GM21528 (cell line): ENCODE measurements around the gene FIGNL1.
A peak's percentile ranks its signal among the peaks of the same experiment; 100 is the strongest.
"Not testable (repeated sequence)": the region's sequence is repeated elsewhere in the genome, so short reads cannot be mapped to it uniquely, and the experiment has no call there.

Experiments used
- ATAC-seq: cut with Tn5 transposase; IDR thresholded peaks from one replicate; pipeline ENCODE4 v1.9.1; 2021; ENCODE audit warnings: mild to moderate bottlenecking, moderate library complexity; ENCODE audit not compliant: unreplicated experiment, low FRiP score

The FIGNL1 gene

GRCh38 chr7:50473531-50473930 lies 23.4 kb upstream of the FIGNL1 start:
- no peak for ATAC-seq

GRCh38 chr7:50472427-50472826 lies 22.3 kb upstream of the FIGNL1 start:
- ATAC-seq = no peak

GRCh38 chr7:50471970-50472369 lies 21.8 kb upstream of the FIGNL1 start:
- no peak for ATAC-seq

- no peak for ATAC-seq
These were observed 20.4 kb upstream of the FIGNL1 start for GRCh38 chr7:50470250-50471163.

- no peak for ATAC-seq
These were observed 19.0 kb upstream of the FIGNL1 start for GRCh38 chr7:50469181-50469580.

- ATAC-seq = peak; percentile 83
These were observed 17.9 kb upstream of the FIGNL1 start for GRCh38 chr7:50467817-50468610.

GRCh38 chr7:50466815-50467585 lies 16.9 kb upstream of the FIGNL1 start:
- ATAC-seq = no peak

GRCh38 chr7:50463035-50463434 lies 12.9 kb upstream of the FIGNL1 start:
- ATAC-seq = no peak

GRCh38 chr7:50462361-50462760 lies 12.2 kb upstream of the FIGNL1 start:
- no peak for ATAC-seq

GRCh38 chr7:50461695-50462094 lies 11.5 kb upstream of the FIGNL1 start:
- ATAC-seq = no peak

- ATAC-seq = not testable (repeated sequence)
These were observed 9.0 kb upstream of the FIGNL1 start for GRCh38 chr7:50459183-50459582.

- ATAC-seq = not testable (repeated sequence)
These were observed 8.5 kb upstream of the FIGNL1 start for GRCh38 chr7:50458651-50459050.

GRCh38 chr7:50456371-50457123 lies 6.4 kb upstream of the FIGNL1 start:
- no peak for ATAC-seq

GRCh38 chr7:50455658-50456057 lies 5.5 kb upstream of the FIGNL1 start:
- no peak for ATAC-seq

GRCh38 chr7:50454968-50455367 lies 4.8 kb upstream of the FIGNL1 start:
- ATAC-seq = no peak

- peak; percentile 16 for ATAC-seq
These were observed 461 bp upstream of the FIGNL1 start for GRCh38 chr7:50450590-50451032.

- ATAC-seq = no peak
These were observed 659 bp downstream of the FIGNL1 start for GRCh38 chr7:50449501-50449880.

- peak; percentile 36 for ATAC-seq
These were observed 1.3 kb downstream of the FIGNL1 start for GRCh38 chr7:50448823-50449222.

GRCh38 chr7:50446542-50446960 lies 3.6 kb downstream of the FIGNL1 start:
- ATAC-seq = no peak
